ENCODE results near the gene TBC1D17. TPM values are rescaled to one million over a fixed set of nuclear protein-coding genes. Genes with fewer than 3 reads are reported as not detected.

TBC1D17 gene
- total and polyA plus RNA-seq, 11 donors = 30.1 to 54.8 (median 38.1) TPM

GRCh38 chr19:49912965-49913685 lies 35.6 kb downstream of the TBC1D17 start:
- DNase-seq = peak in 1 of 5 donors; percentile 51
- ATAC-seq = no peak
- peaks cover 0 to 74% (median 42%) of the 10 kb centered on the region in 9 donors for H3K36me3 ChIP-seq
- no peaks in the 10 kb centered on the region for H3K9me3 ChIP-seq
- intact Hi-C loops (cut with DNase I) = no loop called here
- peaks cover 0 to 47% (median 4%) of the 10 kb centered on the region in 12 donors for H3K4me1 ChIP-seq
- no peaks in the 10 kb centered on the region for H3K27me3 ChIP-seq
- 80 to 86% (median 83%) methylated on average over 21 of the region's 21 CpGs for WGBS, 4 donors
- peak overlapping the region in 1 of 12 donors; percentile 49 for H3K27ac ChIP-seq
- no peak overlapping the region for H3K4me3 ChIP-seq
- TF ChIP-seq CTCF (IDR thresholded peaks at IDR 0.05) (no peak), POLR2A (IDR thresholded peaks at IDR 0.05) (no peak)

DNA sequence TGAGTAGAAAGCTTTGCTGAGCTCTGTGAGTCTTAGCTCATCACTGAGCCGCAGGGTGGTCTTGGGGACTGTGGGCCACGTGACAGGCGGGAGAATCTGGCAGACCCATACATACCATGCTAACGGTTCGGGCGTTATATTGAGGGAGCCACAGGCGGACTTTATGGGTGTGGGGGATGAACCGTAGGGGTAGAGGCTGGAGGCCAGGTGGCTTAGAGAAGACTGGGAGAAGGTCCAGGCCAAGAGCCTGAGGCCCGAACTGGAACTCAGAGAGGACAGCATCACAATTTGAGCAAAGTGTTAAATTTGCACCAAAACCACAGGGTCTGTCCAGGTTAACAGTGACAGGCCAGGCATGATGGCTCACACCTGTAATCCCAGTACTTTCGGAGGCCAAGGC lies 36.2 kb downstream of the TBC1D17 start:
- Histone ChIP-seq H3K4me3 (no peak overlapping the region), H3K36me3 (peaks cover 0 to 73% (median 36%) of the 10 kb centered on the region in 9 donors), H3K4me1 (peaks cover 0 to 52% (median 4%) of the 10 kb centered on the region in 12 donors), H3K27ac (no peak overlapping the region), H3K27me3 (no peaks in the 10 kb centered on the region), H3K9me3 (no peaks in the 10 kb centered on the region)
- no peak for ATAC-seq
- WGBS, 4 donors = 87 to 93% (median 92%) methylated on average over 10 of the region's 10 CpGs
- intact Hi-C loops (cut with DNase I) = no loop called here
- DNase-seq = no peak
- no peak for TF ChIP-seq POLR2A (IDR thresholded peaks at IDR 0.05)
- TF ChIP-seq CTCF (IDR thresholded peaks at IDR 0.05) = no peak

DNA sequence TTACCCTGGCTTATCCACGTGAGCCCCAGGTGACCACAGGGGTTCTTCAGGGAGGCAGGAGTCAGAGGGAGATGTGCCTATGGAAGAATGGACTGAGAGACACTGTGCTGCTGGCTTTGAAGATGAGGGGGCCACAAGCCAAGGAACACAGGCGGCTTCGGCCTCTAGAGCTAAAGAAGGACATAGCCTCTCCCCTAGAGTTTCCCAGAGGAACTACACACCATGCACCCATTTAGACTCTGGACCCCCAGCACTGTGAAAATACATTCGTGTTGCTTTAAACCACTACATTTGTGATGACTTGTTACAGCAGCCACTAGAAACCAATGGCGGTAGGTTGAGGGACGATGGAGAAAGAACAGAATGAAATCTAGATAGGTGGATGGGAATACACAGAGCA lies 37.8 kb downstream of the TBC1D17 start:
- peaks cover 0 to 47% (median 4%) of the 10 kb centered on the region in 12 donors for H3K4me1 ChIP-seq
- TF ChIP-seq POLR2A (IDR thresholded peaks at IDR 0.05) = no peak
- TF ChIP-seq CTCF (IDR thresholded peaks at IDR 0.05) = peak in 1 of 12 donors; percentile 7
- no peak for DNase-seq
- peaks cover 0 to 69% (median 27%) of the 10 kb centered on the region in 9 donors for H3K36me3 ChIP-seq
- H3K9me3 ChIP-seq = no peaks in the 10 kb centered on the region
- ATAC-seq = no peak
- intact Hi-C loops (cut with DNase I) = no loop called here
- H3K4me3 ChIP-seq = no peak overlapping the region
- WGBS, 4 donors = 94 to 96% (median 95%) methylated on average over 6 of the region's 6 CpGs
- H3K27me3 ChIP-seq = no peaks in the 10 kb centered on the region
- no peak overlapping the region for H3K27ac ChIP-seq

DNA sequence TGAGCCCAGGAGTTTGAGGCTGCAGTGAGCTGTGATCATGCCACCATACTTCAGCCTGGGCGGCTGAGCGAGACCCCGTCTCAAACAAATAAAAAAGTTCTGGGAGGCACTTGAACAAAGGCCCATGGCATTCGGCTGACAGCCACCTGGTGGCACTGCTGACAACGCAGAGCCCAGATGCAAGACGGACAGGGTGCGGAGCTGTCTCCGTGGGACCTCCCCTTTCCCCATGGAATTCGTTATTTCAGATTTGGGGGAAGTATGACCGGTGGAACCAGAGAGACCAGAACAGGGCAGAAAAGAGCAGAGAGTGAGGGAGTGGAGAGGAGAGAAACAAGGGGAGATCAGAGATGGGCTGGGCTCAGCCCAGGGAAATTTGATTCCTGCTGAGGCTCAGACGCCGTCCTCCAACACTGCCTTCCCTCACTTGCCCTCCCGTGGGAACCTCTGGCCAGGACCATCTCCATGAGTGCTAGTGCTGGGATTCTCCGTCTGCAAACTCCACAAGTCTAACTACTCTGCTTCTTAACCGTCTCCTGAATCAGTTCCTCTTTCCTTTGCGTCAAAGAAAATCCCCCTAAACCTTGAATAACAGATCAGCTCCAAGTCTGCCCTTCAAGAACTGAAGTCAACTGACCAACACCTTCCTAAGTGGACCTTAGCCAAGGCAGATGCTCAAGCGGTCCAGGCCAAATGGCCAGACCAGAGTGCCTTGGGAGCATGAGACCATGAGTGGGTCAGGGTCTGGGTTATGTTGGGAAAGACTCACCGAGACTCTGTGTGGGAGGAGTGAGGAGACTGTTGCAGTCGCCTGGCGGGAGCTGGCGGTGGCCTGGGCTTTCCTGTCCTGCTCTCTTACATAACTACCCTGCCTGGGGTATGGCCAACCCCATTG lies 39.6 kb downstream of the TBC1D17 start:
- no peaks in the 10 kb centered on the region for H3K9me3 ChIP-seq
- H3K4me1 ChIP-seq = peaks cover 0 to 35% (median 0%) of the 10 kb centered on the region in 12 donors
- H3K27ac ChIP-seq = peak overlapping the region in 1 of 12 donors; percentile 58
- H3K4me3 ChIP-seq = no peak overlapping the region
- no peak for TF ChIP-seq POLR2A (IDR thresholded peaks at IDR 0.05)
- no peak for TF ChIP-seq CTCF (IDR thresholded peaks at IDR 0.05)
- H3K36me3 ChIP-seq = peaks cover 0 to 87% (median 30%) of the 10 kb centered on the region in 9 donors
- DNase-seq (peak in 1 of 5 donors; percentile 48), ATAC-seq (peak in 1 of 4 donors; percentile 22)
- intact Hi-C loops (cut with DNase I) = no loop called here
- WGBS, 4 donors = 84 to 93% (median 89%) methylated on average over 21 of the region's 21 CpGs
- no peaks in the 10 kb centered on the region for H3K27me3 ChIP-seq

Data from heart left ventricle (tissue), 16 donors.